Activated CD4-positive, alpha-beta T cell treated with anti-CD3 and anti-CD28 coated beads for 1 hour (primary cell): ENCODE measurements around the gene CST7.
"Not testable (repeated sequence)": the region's sequence is repeated elsewhere in the genome, so short reads cannot be mapped to it uniquely, and the experiment has no call there.

Experiments used
- DNase-seq: peaks from one replicate; pipeline ENCODE4 v3.0.0-alpha.2; 2020

CST7 gene

GRCh38 chr20:24948939-24949679 lies at the start of gene CST7:
CST7 (plus strand) TSS chr20:24949269; CDS start chr20:24949506, 237 bp downstream.
- DNase-seq = peak; percentile 68

- DNase-seq = no peak
Measured at GRCh38 chr20:24906806-24907205, 42.3 kb upstream of the CST7 start.

- DNase-seq = no peak
Measured at GRCh38 chr20:24908642-24909041, 40.4 kb upstream of the CST7 start.

- no peak for DNase-seq
Measured at GRCh38 chr20:24909086-24909780, 39.8 kb upstream of the CST7 start.

GRCh38 chr20:24909861-24910260 lies 39.2 kb upstream of the CST7 start:
- no peak for DNase-seq

GRCh38 chr20:24910461-24910860 lies 38.6 kb upstream of the CST7 start:
- DNase-seq = no peak

- DNase-seq = no peak
Measured at GRCh38 chr20:24911461-24911860, 37.6 kb upstream of the CST7 start.

- no peak for DNase-seq
Measured at GRCh38 chr20:24912397-24913075, 36.5 kb upstream of the CST7 start.

GRCh38 chr20:24913076-24913628 lies 35.9 kb upstream of the CST7 start:
- no peak for DNase-seq

GRCh38 chr20:24914388-24915241 lies 34.5 kb upstream of the CST7 start:
- no peak for DNase-seq

GRCh38 chr20:24915440-24915839 lies 33.6 kb upstream of the CST7 start:
- DNase-seq = no peak

GRCh38 chr20:24915892-24916291 lies 33.2 kb upstream of the CST7 start:
- DNase-seq = no peak

- DNase-seq = no peak
Measured at GRCh38 chr20:24916412-24916811, 32.7 kb upstream of the CST7 start.

- no peak for DNase-seq
Measured at GRCh38 chr20:24917056-24917455, 32.0 kb upstream of the CST7 start.

- DNase-seq = no peak
Measured at GRCh38 chr20:24917797-24918578, 31.1 kb upstream of the CST7 start.

- no peak for DNase-seq
Measured at GRCh38 chr20:24918579-24919566, 30.2 kb upstream of the CST7 start.

GRCh38 chr20:24919665-24920064 lies 29.4 kb upstream of the CST7 start:
- DNase-seq = not testable (repeated sequence)

- DNase-seq = not testable (repeated sequence)
Measured at GRCh38 chr20:24920706-24921105, 28.4 kb upstream of the CST7 start.

- DNase-seq = not testable (repeated sequence)
Measured at GRCh38 chr20:24929259-24929658, 19.8 kb upstream of the CST7 start.
